Ovary (tissue), 10 donors: ENCODE data around the gene ZNG1A. TPM values are rescaled to one million over a fixed set of nuclear protein-coding genes. Genes with fewer than 3 reads are reported as not detected.
A peak's percentile ranks its signal among the peaks of the same experiment; 100 is the strongest.
"Not testable (repeated sequence)": the region's sequence is repeated elsewhere in the genome, so short reads cannot be mapped to it uniquely, and the experiment has no call there.

Source experiments
- DNase-seq, 5 donors: peaks; one replicate each; pipeline ENCODE4 v3.0.0-alpha.2; 2019 to 2020
- H3K27ac ChIP-seq, 2 donors: fragments of 200-600 bp; one replicate each; pipeline versions ENCODE4 v1.5.1 to v1.8.0; 2019 to 2022
- H3K27me3 ChIP-seq: fragments of 200-600 bp; one replicate; pipeline ENCODE4 v1.8.0; 2022
- H3K36me3 ChIP-seq: fragments of 200-600 bp; sonication (generic); one replicate; pipeline ENCODE4 v1.5.1; 2019
- H3K4me1 ChIP-seq: one replicate; pipeline ENCODE4 v1.8.1; 2013; ENCODE audit warnings: mild to moderate bottlenecking, moderate library complexity; ENCODE audit not compliant: insufficient read depth
- H3K4me3 ChIP-seq: fragments of 200-600 bp; sonication (generic); one replicate; pipeline ENCODE4 v1.5.1; 2017
- H3K9me3 ChIP-seq, 2 donors: fragments of 200-600 bp in 1 of 2; sonication (generic) in 1 of 2; one replicate each; pipeline versions ENCODE4 v1.5.1 to v1.8.1; 2013 to 2019; ENCODE audit warnings: mild to moderate bottlenecking in 1 of 2, moderate library complexity in 1 of 2
- EP300 ChIP-seq: sonication (generic); formaldehyde crosslinking; IDR thresholded peaks from one replicate; pipeline ENCODE4 v1.6.1; 2017; ENCODE audit warnings: antibody characterized with exemption
- POLR2A ChIP-seq: fragments of 450-650 bp; IDR thresholded peaks from one replicate; pipeline ENCODE4 v1.6.1; 2017; ENCODE audit warnings: antibody characterized with exemption, mild to moderate bottlenecking, moderate library complexity
- WGBS, 3 donors: extraction: QIAGEN DNeasy Blood & Tissue Kit in 1 of 3; methylation state at CpG; one replicate each; pipeline versions ENCODE4 v1.1.5 to v1.1.7; 2013 to 2017; 5-methylcytosine and 5-hydroxymethylcytosine counted together
- intact Hi-C, 4 donors: fragments of 100-400 bp; cut with DNase I; formaldehyde crosslinking; loops; one replicate each; pipeline versions ENCODE4 v1.11.0 to v1.15.1; 2022 to 2023
- long read RNA-seq, 3 donors: library from polyadenylated mRNA in 2 of 3; unstranded in 2 of 3; transcript quantifications; one replicate each; pipeline ENCODE4 v2.0.0 and lab custom pipeline, GENCODE V29; 2021 to 2026
- polyA plus RNA-seq, 2 donors: library from polyadenylated mRNA; stranded (reverse); fragments of 200-250 nt in 1 of 2; fragments of 350-450 nt in 1 of 2; fragmentation: Illumina TruSeq in 1 of 2; extraction: RNeasy Lipid Tissue Mini Kit (QIAGEN cat#74804) in 1 of 2; gene quantifications; one replicate each; pipeline ENCODE4 v1.2.3, GENCODE V29; 2013 to 2014
- total RNA-seq, 7 donors: library from RNA; depleted of rRNA in 2 of 7; stranded (reverse); fragments of >200 nt in 2 of 7; fragmentation: NEBNext Ultra II Directional in 3 of 7; extraction: Animal tissue kit (Norgen Biotek cat#: 25700) in 3 of 7; gene quantifications; one replicate each; pipeline versions ENCODE4 v1.1.0 to v1.2.4, GENCODE V29; 2016 to 2023
- TF ChIP-seq, protein P1 (sequence below), 3 donors: fragments of 450-650 bp in 2 of 3; fragments of 200-600 bp in 1 of 3; IDR thresholded peaks; one replicate each; pipeline versions ENCODE4 v1.5.1 to v1.8.0; 2016 to 2022; ENCODE audit warnings: antibody characterized with exemption in 3 of 3, mild to moderate bottlenecking in 1 of 3
- donor health status: DM: no; HTN: no; CAD: no; lungs with moderate emphysema.
- donor health status: DM: no; HTN: no; CAD: no.
- donor health status: Bipolar disorder and iron deficiency.
- donor health status: DM: yes; HTN: yes; CAD: no.
- donor health status: DM: no; HTN: no; CAD: no.
- donor health status: DM: yes; HTN: yes; CAD: no.

ZNG1A gene
- 10 to 100 TPM; 21.8 to 37.1 (median 29.6) TPM for total RNA-seq
- polyA plus RNA-seq, result 10 to 100 TPM; 19.6 to 29.0 TPM
- long read RNA-seq, donor 1, transcript CBWD1-202 (15 exons, 1,706 nt), result major isoform, 145 of 203 reads
- long read RNA-seq, donor 1, transcript CBWD1-207 (14 exons, 1,241 nt), result minor isoform, 7 of 203 reads
- long read RNA-seq, donor 1, transcript CBWD1-201 (16 exons, 1,771 nt), result minor isoform, 32 of 203 reads
- long read RNA-seq, donor 1, partial matches to known transcripts, result 4 of 203 reads
- long read RNA-seq, donor 1, other reads (novel, unspliced or antisense), result 14 of 203 reads
- long read RNA-seq, donor 2, transcript CBWD1-206 (3 exons, 1,731 nt), result major isoform, 12 of 59 reads
- long read RNA-seq, donor 2, transcript CBWD1-205 (4 exons, 1,807 nt), result minor isoform, 8 of 59 reads
- long read RNA-seq, donor 2, transcript CBWD1-202 (15 exons, 1,706 nt), result minor isoform, 10 of 59 reads
- long read RNA-seq, donor 2, partial matches to known transcripts, result 23 of 59 reads
- long read RNA-seq, donor 2, other reads (novel, unspliced or antisense), result 0 of 59 reads
- long read RNA-seq, donor 3, transcript CBWD1-206 (3 exons, 1,731 nt), result minor isoform, 7 of 80 reads
- long read RNA-seq, donor 3, transcript CBWD1-202 (15 exons, 1,706 nt), result major isoform, 49 of 80 reads
- long read RNA-seq, donor 3, transcript CBWD1-201 (16 exons, 1,771 nt), result minor isoform, 10 of 80 reads
- long read RNA-seq, donor 3, partial matches to known transcripts, result 0 of 80 reads
- long read RNA-seq, donor 3, other reads (novel, unspliced or antisense), result 10 of 80 reads

DNA sequence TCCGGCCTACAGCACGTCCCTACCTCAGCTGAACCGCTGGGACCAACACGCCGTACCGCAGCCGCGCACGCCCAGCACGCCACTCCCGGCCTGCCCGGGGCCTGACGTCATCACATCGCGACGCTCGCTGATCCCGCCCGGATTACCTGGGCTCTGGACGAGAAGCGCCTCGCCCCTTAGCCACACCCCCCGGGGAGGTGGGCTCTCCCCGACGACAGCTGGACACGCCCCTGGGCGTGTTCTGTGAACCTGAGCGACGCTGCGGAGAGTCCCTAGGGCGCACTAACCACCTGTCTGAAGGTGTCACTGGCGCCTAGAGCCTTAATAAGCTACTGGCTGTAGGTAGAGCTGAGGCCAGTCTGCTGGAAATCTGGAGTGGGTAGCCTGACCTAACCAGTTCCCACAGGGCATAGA, at the start of gene ZNG1A:
Gene ZNG1A (minus strand): TSS at position 87 of the 414 bp plus-strand sequence. CDS start 87 bp downstream, outside the sequence.
- H3K4me1 ChIP-seq, H3K36me3 ChIP-seq, H3K27me3 ChIP-seq, intact Hi-C loops, H3K9me3 ChIP-seq: not testable (repeated sequence)
- 2% methylated on average over 13 of the region's 32 CpGs; no CpG with 5 or more reads in 2 of the 3 donors for WGBS, 3 donors
- peak within 1 kb of the TSS in 1 of 2 donors; percentile 45 for H3K27ac ChIP-seq
- peak within 1 kb of the TSS; percentile 31 for H3K4me3 ChIP-seq
- peak in 3 of 5 donors; percentile 61 to 75 (median 69) for DNase-seq

DNA sequence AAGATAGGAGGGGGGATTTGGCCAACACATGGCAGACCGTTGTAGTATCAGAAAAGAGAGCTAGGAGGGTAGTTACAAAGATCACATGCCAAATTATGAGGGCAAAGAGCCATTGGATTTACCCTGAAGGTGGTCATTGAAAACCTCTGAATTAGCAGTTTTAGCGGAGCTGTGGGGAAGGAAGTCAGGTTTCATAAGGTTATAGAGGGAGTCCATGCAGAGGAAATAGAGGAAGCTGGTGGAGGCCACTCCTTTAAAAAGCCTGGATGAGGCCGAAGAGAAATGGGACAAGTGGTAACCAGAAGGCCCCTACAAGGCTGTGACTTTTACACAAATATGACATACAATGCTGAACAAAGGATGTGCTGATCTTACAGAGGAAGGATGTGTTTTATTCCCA, 49.0 kb upstream of the ZNG1A start:
- WGBS, 3 donors, result 80 to 82% (median 81%) methylated on average over 3 of the region's 3 CpGs
- H3K4me1 ChIP-seq, result no peaks in the 10 kb centered on the region
- H3K4me3 ChIP-seq, result no peak overlapping the region
- H3K27me3 ChIP-seq, result no peaks in the 10 kb centered on the region
- DNase-seq, result no peak
- TF ChIP-seq, protein P1, sequence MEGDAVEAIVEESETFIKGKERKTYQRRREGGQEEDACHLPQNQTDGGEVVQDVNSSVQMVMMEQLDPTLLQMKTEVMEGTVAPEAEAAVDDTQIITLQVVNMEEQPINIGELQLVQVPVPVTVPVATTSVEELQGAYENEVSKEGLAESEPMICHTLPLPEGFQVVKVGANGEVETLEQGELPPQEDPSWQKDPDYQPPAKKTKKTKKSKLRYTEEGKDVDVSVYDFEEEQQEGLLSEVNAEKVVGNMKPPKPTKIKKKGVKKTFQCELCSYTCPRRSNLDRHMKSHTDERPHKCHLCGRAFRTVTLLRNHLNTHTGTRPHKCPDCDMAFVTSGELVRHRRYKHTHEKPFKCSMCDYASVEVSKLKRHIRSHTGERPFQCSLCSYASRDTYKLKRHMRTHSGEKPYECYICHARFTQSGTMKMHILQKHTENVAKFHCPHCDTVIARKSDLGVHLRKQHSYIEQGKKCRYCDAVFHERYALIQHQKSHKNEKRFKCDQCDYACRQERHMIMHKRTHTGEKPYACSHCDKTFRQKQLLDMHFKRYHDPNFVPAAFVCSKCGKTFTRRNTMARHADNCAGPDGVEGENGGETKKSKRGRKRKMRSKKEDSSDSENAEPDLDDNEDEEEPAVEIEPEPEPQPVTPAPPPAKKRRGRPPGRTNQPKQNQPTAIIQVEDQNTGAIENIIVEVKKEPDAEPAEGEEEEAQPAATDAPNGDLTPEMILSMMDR (IDR thresholded peaks at IDR 0.05), result no peak
- TF ChIP-seq POLR2A, result no peak
- no peak for TF ChIP-seq EP300
- intact Hi-C loops, result no loop called here
- H3K9me3 ChIP-seq, result no peaks in the 10 kb centered on the region
- H3K36me3 ChIP-seq, result no peaks in the 10 kb centered on the region
- no peak overlapping the region for H3K27ac ChIP-seq

DNA sequence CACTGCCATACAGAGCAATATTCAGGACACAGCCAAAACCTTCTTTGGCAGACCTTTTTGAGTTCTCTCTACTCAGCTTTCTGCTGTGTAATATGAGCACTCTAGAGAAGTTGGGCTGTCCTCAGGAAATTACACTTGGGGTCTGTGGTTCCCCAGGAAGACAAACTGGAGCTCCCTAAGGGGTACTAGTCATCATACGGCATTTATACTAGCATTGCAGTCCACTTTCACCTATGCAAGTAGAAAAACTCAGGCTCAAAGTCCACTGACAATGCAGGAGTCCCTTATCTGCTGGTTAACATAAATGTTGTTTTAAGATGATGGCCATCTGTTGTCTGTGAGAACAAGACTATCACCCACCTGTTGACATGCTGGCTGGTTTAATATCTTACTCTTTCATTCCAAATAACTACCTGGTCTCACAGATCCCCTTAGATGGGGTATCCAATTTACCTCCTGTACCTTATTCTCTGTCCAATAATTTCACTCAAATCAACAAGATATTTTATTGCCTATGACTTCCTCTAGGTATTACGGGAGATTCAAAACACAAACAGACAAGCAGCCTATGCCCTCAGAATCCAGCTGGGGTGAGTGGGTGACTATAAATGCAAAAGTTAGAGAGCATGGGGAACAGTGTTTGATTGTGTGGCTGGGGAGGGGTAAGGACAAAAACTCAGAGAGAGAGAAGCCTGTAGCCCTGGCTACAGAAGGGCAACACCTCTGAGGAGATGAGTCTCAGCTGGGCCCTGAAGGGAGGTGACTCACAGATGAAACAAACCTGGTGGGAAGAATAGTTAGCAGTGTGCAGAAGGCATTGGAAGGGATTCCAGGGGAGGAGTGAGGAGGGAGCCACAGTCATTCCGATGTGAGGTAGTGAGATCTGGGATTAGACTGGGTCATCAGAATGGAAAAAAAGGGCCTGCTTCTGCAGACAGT, 46.0 kb upstream of the ZNG1A start:
- H3K27me3 ChIP-seq, result no peaks in the 10 kb centered on the region
- H3K27ac ChIP-seq, result no peak overlapping the region
- no peaks in the 10 kb centered on the region for H3K4me1 ChIP-seq
- TF ChIP-seq EP300 (no peak), POLR2A (no peak)
- TF ChIP-seq, protein P1 (IDR thresholded peaks at IDR 0.05), result no peak
- intact Hi-C loops, result no loop called here
- no peak for DNase-seq
- 67 to 70% (median 68%) methylated on average over 3 of the region's 3 CpGs for WGBS, 3 donors
- no peak overlapping the region for H3K4me3 ChIP-seq
- H3K36me3 ChIP-seq, result no peaks in the 10 kb centered on the region
- no peaks in the 10 kb centered on the region for H3K9me3 ChIP-seq

DNA sequence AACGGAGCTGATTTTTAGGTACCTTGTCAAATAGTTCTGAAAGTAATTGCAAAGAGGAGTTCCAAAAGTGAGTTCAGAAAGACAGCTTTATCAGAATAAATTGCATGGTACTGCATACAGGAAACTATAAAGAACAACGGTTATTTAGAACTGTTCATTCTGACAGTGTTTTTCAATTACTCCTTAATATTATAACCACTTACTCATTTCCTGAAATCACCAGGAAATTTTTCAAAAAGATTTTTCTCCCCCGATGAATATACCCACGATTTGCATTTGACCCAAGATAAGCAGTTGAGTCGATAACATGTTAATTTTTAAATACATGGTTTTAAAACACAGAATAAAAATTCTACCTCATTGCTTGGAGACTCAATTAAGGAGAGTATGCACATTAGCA, 45.2 kb upstream of the ZNG1A start:
- no peak overlapping the region for H3K4me3 ChIP-seq
- 15 to 53% (median 37%) methylated on average over 5 of the region's 5 CpGs for WGBS, 3 donors
- H3K9me3 ChIP-seq, result no peaks in the 10 kb centered on the region
- no peak overlapping the region for H3K27ac ChIP-seq
- no peaks in the 10 kb centered on the region for H3K36me3 ChIP-seq
- intact Hi-C loops, result no loop called here
- TF ChIP-seq, protein P1 (IDR thresholded peaks at IDR 0.05), result no peak
- no peak for TF ChIP-seq POLR2A
- no peak for TF ChIP-seq EP300
- H3K4me1 ChIP-seq, result no peaks in the 10 kb centered on the region
- H3K27me3 ChIP-seq, result no peaks in the 10 kb centered on the region
- DNase-seq, result no peak
